GM19193 (cell line): Measurements from ENCODE around the gene CIC.

Experiments
- POLR2A ChIP-seq: IDR thresholded peaks from 4 replicates; pipeline ENCODE4 v1.6.1; 2011; ENCODE audit not compliant: insufficient read depth, insufficient read length; ENCODE audit errors: extremely low read depth

The CIC gene

DNA sequence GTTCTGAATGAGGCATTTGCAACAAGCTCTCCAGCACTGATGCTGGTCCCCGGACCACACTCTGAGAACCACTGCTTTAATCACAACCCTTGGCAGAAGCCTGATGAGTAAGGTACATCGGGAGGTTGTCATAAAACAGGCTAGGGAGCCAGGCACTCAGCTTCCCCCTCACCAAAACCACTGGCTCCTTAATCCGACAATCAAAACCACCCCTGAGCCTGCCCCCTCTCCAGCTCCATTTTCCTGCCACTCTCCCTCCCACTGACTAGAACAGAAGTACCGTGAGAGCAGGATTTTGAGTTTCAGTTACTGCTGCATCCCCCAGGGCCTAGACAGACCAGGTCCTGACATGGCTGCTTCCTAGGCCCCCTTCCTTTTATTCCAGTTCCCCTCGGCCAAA is 33.9 kb upstream of the CIC start:
- no peak for TF ChIP-seq POLR2A

DNA sequence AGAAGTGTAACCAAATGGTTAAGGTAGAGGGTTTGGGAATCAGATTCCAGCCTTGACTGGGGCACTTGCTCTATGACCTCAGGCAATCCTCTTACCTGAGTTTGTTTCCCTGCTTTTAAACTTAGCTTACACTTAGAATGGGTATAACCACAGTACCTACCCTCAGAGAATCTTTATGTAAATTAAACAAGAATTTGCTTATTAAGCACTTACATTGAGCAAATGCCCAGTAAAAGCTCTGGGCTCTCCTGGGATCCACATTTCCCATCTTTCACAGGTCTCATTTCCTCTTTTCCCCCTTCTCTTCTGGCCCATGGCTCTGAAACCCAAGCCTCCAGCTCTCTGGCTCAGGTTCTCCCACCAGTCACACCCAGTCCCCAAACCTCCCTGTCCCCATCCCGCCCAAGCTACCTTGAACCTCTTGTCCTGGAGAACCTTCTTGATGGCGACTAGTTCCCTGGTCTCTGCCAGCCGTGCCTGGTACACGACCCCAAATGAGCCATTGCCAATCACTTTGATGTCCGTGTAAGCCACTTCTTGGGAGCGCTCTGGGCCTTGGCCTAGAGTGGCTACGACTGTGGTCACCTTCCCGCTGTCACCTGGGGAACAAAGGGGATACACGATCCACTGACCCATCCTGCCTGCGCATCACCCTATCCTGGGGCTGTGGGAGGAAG is 29.4 kb upstream of the CIC start:
- TF ChIP-seq POLR2A: no peak

DNA sequence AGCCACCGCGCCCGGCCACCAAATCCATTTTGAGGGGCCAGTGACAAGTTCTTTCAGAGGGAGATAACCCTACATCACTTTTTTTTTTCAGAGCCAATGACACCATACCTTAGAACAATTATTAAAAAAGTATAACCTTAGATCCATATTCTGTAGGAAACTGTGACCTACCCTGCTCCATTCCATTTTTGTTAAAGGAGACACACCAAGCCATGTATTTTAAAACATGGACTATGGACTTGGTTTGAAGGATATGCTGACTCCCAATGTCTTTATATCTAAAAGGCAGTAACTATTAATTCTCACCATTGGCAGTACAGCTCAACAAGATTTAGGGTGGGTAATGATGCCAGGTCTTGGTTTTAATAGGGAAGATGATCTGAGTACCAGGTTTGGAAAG is 27.8 kb upstream of the CIC start:
- TF ChIP-seq POLR2A: no peak

DNA sequence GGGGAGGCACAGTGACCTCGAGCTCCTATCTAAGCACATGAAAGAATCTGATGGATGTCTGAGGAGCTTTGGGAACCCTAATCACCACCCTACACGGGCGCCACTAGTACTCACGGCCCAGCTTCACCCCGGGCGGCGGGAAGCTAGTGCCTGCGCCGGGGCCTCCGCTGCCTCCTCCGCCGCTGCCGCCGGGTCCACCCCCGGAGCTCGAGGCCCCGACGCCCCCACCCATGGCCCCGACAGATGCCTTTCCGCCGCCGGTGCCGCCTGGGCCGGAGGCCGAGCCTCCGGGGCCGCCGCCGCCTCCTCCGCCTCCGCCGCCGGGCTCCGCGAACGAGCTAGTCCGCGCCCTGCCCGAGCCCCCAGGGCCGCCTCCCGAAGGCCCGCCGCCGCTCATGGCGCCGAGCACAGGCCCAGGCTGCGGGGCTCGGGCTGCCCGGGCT is 27.0 kb upstream of the CIC start:
- no peak for TF ChIP-seq POLR2A

DNA sequence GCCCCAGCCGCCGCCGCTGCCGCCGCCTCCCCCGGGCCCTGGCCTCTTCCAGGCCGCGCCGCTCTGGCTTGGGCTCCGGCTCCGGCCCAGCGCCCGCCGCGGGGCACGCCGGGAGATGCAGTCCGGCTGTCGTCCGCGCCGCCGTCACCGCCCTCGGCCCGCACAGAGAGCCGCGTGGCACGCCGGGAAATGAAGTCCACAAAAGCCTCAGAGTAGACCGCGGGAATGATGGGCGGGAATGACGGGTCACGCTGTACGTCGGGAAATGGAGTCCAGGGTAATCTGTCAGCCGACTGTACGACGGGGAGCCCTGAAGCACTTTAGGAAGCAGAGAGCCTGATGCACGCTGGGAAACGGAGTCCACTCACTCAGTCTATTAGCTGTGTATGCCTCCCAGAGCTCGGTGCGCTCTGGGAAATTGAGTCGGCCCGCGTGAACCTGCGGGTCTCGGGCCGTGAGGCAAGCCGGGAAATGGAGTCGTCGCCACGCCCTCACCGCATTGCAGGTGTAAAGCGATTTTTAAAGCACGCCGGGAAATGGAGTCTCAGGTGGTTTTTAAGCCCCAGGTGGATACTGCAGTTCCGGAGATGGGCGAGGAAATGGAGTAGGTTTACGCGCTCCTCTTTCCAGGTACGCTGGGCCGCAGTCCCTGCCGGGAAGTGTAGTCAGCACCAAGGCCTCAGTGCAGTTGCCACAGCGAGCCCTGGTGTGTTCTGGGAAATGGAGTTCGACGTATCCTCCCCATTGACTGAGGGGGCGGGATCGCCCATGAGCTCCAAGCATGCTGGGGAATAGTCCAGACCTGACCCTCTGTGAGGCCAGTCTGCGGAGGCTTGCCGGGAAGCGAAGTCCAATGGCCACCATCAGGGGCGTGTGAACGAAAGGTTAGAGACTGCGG is 26.3 kb upstream of the CIC start, which contains the start of gene GSK3A:
Gene GSK3A, minus strand, starts transcription at position 91 of the 898 bp plus-strand sequence. CDS start 137 bp downstream, outside the sequence.
- peak; percentile 82 for TF ChIP-seq POLR2A

DNA sequence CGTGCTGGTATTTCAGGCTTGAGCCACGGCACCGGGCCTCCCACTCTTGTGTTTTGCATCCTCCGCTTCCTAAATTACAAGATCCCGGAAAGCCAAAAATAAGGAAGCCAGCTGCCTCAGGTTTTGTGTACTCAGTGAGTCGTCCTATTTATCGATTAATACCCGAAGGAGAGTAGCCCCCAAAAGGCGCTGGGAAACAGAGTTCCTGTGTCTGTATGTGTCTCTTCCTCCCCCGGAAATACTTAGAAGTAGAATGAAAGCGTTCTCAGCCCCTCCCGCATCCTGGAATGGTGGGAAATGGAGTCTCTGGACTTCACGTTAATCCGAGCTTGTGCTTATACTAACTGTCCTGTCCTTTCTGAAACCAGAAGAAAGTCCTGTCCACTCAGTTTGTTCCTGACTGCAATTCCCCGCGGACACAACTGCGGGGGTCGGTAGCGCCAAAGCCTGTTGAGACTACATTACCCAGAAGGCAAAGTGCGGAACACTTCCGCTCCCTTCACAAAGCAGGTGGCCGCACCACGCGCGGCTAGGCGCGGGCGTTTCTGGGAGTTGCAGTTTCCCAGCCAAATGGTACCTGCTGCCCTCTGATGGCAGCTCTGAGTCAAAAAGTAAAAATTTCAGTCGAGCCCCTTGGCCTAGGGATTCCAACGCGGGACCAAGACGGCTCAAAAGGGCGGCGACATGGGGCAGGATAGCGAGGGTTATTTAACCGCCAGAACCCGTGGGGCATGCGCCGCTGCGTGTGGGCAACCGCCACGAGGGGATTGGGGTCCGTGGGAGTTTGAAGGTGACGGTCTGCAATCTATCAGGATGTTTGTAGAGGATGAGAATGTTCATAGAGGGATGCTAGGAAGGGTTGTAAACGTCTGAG is 24.5 kb upstream of the CIC start:
- TF ChIP-seq POLR2A: peak; percentile 31

DNA sequence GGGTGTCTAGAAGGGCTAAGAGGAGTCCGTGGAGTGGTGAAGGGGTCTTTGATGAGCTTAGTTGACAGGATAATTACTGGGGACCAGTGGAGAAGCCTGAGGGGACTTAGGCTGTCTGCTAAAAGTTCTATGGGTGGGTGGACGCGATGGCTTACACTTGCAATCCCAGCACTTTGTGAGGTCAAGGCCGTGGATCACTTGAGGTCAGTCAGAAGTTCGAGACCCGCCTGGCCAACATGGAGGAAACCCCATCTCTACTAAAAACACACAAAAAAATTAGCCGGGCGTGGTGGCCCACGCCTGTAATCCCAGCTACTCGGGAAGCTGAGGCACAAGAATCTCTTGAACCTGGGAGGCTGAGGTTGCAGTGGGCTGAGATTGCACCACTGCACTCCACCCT is 23.8 kb upstream of the CIC start:
- TF ChIP-seq POLR2A: no peak

DNA sequence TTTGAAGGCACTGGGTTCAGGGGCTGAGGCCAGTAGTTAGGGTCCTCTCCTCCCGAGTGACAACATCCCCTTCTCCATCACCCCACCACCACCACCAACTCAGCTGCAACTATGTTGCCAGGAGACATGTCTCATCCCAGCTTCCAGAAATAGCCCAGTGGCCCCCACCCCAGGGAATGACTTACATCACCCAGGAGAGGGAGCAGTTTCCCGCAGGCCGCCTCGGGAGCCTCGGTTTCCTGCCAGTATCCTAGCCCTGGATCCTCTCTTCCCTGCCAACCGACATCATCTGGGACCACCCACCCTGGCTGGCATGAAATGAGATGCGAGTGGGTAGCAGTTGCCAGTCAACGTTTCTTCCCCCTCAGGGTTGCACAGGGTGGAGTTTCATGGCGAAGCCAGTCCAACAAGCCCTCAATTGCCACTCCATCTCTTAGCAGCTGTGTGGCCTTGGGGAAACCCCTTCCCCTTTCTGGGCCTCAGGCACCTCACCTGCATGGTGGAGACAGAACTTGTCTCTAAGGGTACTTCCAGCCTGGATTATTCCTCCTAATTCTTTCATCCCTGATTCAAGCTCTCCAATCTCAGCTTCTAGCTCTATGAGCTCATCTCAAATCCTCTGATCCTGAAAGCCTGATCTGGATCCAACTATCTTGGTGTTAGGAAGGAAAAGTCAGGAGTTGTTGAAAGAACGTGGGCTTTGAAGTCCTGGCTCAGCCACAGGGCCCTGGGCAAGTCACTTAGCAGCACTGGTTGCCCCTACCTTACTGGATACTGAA is 22.7 kb upstream of the CIC start:
- TF ChIP-seq POLR2A: peak; percentile 13

DNA sequence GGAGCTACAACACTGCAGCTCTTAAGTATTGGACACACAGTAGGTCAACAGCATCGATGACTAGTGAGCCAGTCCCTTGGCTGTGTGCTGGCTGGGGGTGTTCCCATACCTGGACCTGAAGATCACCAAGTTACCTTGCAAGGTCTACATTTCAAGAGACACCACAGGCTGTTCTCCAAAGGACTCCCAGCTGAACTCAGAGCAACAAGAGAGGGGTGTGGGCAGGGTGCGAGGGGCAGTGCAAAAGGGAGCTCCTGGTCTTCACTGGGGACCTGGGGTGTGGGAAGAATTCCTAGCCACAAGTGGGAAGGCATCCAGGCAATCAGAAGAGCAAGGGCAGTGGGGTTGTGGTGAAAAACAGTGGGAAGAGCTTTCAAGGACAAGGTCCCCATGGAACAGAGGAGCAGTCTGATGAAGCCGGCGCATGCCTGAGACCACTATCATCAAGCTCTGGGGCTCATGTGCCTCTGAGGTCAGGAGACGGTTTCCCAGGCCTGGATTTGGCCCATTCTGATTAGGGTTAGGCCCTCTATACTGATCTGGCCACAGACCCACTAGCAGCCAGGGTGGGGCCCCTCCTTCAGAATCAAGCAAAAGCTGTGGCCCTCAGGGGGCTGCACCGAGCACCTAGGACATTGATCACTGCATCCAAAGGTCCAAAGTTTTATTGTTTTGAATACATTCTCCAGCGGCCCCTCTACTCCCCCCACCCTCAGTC is 22.0 kb upstream of the CIC start:
- TF ChIP-seq POLR2A: no peak

DNA sequence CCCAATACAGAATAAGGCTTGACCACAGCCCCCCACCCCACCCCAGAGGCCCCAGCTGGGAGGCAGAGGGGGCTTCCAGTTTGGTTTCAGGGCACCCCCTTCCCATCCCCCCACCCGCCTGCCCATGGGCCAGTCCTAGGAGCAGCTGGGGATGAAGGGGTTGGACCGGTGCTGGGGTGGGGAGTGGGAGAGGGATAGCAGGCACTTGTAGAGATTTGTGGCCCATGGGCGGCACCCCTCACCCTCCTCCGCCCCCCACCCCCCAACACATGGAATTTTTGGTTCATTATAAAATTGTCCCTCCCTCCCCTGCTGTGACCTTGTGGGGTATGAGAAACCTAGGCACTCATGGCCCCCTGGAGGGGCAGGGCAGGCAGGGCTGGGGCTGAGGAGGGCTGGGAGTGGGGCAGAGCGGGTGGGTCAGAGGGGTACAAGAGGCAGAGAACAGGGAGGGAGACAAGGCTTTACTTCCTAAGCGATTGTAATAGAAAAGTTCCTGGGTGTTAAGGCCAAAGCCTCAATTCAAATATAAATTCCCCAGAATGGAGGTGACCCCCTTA is 21.3 kb upstream of the CIC start:
- no peak for TF ChIP-seq POLR2A

DNA sequence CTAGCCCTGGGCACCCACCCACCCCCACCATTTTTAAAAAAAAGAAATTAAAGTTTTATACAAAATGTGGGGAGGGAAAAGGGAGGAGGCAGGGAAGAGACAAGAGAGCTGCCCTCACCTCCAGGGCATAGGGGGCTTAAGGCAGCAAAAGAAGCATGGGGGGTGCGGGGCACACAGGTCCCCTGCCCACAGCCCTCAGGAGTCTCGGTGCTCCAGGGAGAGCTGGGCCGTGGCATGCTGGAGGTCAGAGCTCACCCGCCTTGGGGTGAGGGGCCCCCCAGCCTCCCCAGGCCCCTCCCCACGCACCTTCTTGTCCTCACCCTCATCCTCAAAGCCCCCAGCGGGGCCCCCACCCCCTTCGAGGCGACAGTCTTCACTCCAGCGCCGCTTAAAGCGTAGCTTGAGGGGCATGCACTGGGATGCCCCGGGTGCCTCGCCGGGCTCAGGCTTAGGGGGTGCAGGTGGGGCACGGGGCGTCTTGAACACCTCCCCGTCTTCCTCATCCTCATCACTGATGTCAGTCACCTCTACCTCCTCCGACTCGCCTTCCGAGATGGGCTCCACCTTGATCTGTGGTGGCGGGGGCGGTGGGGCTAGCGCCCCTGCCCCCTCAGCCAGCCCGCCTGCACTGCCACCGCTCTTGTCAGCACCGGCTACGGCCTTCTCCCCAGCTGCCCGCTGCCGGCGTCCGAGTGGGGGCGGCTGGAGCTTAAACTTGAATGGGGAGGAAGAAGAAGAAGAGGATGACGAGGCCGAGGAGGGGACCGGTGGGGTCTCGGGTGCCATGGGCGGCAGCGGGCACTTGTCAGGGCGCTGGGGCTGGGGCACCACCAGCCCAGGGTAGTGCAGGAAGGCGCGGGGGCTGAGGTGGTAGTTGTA is 20.5 kb upstream of the CIC start:
- no peak for TF ChIP-seq POLR2A

DNA sequence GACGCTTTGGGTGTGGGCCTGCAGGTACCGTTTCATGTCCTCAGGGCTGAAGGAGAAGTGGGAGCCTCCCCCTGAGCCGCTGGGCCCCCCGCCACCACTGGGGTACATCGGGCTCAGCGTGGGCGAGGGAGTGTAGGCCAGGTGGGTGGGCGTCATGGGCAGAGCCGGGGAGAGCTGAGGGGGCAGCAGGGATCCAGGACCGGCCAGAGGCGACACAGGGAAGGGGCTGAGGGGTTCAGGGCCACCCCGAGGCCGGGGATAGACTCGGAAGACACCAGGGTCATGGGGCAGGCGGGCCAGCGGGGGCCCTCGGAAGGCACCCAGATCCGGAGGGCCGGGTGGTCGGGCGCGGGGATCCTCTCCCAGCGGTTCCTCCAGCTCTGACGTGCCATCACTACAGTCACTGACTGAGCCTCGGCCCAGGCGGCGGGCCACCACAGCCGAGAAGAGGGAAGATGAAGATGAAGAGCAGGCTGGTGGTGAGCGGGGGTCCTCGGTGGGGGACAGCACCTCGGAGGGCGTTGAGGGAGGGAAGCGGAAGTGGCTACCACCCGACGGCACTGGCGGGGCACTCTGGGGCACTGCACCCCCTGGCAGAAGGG is 19.8 kb upstream of the CIC start:
- peak; percentile 14 for TF ChIP-seq POLR2A
